MG63 (cell line): Measurements from ENCODE around the gene CLBA1. TPM values are rescaled to one million over a fixed set of nuclear protein-coding genes. Genes with fewer than 3 reads are reported as not detected.
A peak's percentile ranks its signal among the peaks of the same experiment; 100 is the strongest.
"Not testable (repeated sequence)": the region's sequence is repeated elsewhere in the genome, so short reads cannot be mapped to it uniquely, and the experiment has no call there.

ENCODE experiments used
- DNase-seq: peaks from one replicate; pipeline ENCODE4 v3.0.0-alpha.2; 2020
- H3K27me3 ChIP-seq: fragments of 250-450 bp; sonication (Bioruptor Pico); 2 replicates; pipeline ENCODE4 v1.5.1; 2020; ENCODE audit warnings: mild to moderate bottlenecking, moderate library complexity
- H3K36me3 ChIP-seq: fragments of 250-450 bp; sonication (Bioruptor Pico); 2 replicates; pipeline ENCODE4 v1.5.1; 2020; ENCODE audit warnings: mild to moderate bottlenecking, moderate library complexity
- H3K4me3 ChIP-seq: fragments of 250-450 bp; sonication (Bioruptor Pico); 2 replicates; pipeline ENCODE4 v1.5.1; 2020; ENCODE audit warnings: mild to moderate bottlenecking, moderate library complexity
- H3K9me3 ChIP-seq: fragments of 250-450 bp; sonication (Bioruptor Pico); 2 replicates; pipeline ENCODE4 v1.5.1; 2020; ENCODE audit warnings: mild to moderate bottlenecking, moderate library complexity
- total RNA-seq: library from RNA; depleted of rRNA; stranded (reverse); fragments of >200 nt; shearing (Covaris generic); gene quantifications from 2 replicates; pipeline ENCODE4 v1.2.3, GENCODE V29; 2014; ENCODE audit warnings: low replicate concordance; rRNA removed

The CLBA1 gene
- total RNA-seq, 1 experiment from 2014 or later, result 10.8 TPM

GRCh38 chr14:105032451-105032901, 46.9 kb downstream of the CLBA1 start:
- not testable (repeated sequence) for H3K4me3 ChIP-seq, H3K9me3 ChIP-seq, H3K36me3 ChIP-seq, H3K27me3 ChIP-seq, DNase-seq

DNA sequence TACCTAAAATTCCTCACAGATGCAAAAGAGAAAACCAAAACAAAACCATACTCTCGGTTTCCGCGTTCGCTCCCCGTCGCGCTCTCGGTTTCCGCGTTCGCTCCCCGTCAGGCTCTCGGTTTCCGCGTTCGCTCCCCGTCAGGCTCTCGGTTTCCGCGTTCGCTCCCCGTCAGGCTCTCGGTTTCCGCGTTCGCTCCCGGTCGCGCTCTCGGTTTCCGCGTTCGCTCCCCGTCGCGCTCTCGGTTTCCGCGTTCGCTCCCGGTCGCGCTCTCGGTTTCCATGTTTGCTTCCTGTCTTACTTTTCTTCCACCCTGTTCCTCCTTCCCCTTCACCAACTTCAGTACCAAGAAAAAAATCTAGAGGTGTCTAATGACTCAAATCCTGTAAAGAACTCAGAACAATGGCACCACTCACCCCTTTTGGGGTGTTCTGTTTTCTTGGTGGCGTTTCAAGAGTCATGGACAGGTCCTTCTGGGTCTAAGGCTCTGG, 47.9 kb downstream of the CLBA1 start:
- H3K27me3 ChIP-seq, DNase-seq, H3K9me3 ChIP-seq, H3K36me3 ChIP-seq: not testable (repeated sequence)
- peak overlapping the region; percentile 49 for H3K4me3 ChIP-seq

GRCh38 chr14:105034315-105035039, 48.9 kb downstream of the CLBA1 start:
- no peaks in the 10 kb centered on the region for H3K36me3 ChIP-seq
- H3K9me3 ChIP-seq, result no peaks in the 10 kb centered on the region
- H3K27me3 ChIP-seq, result no peaks in the 10 kb centered on the region
- no peak for DNase-seq
- no peak overlapping the region for H3K4me3 ChIP-seq

DNA sequence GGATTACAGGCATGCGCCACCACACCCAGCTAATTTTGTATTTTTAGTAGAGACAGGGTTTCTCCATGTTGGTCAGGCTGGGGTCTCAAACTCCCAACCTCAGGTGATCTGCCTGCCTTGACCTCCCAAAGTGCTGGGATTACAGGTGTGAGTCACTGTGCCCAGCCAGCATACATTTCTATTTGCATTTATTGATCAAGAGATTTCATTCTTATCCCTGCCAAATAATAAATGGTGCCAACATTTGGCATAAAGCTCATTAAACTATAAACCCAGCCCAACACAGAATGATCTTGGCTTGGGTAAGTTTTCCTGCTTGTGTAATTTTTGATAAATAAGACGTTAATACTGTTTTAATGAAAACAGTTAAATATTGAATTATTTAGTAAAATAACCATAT, 50.0 kb downstream of the CLBA1 start:
- H3K27me3 ChIP-seq, H3K4me3 ChIP-seq, DNase-seq, H3K36me3 ChIP-seq, H3K9me3 ChIP-seq: not testable (repeated sequence)

- no peaks in the 10 kb centered on the region for H3K36me3 ChIP-seq
- no peaks in the 10 kb centered on the region for H3K27me3 ChIP-seq
- DNase-seq, result no peak
- no peaks in the 10 kb centered on the region for H3K9me3 ChIP-seq
- no peak overlapping the region for H3K4me3 ChIP-seq
Observed at GRCh38 chr14:105039458-105040205, 54.0 kb downstream of the CLBA1 start.

- no peaks in the 10 kb centered on the region for H3K27me3 ChIP-seq
- peak; percentile 62 for DNase-seq
- no peaks in the 10 kb centered on the region for H3K9me3 ChIP-seq
- H3K4me3 ChIP-seq, result no peak overlapping the region
- no peaks in the 10 kb centered on the region for H3K36me3 ChIP-seq
Observed at GRCh38 chr14:105041841-105042765, 56.5 kb downstream of the CLBA1 start.

DNA sequence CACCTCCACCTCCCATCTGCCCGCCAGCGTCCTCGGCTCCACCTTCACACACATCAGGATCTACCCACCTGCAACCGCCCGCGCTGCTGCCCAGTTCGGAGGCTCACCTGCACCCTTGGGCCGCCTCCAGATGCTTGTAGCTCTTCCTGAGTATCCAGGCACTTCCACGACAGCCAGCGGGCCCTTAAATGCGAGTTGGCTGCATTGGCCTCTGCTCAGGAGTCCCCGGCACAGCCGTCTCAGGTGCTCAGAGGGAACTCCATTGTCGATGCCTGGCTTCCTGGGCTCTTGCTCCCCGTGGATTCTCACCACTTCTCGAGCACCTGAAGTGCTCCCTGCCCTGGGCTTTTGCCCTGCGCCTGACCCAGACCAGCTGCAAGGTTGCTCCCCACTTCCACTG, 57.2 kb downstream of the CLBA1 start:
- no peak for DNase-seq
- H3K4me3 ChIP-seq, result no peak overlapping the region
- no peaks in the 10 kb centered on the region for H3K27me3 ChIP-seq
- no peaks in the 10 kb centered on the region for H3K36me3 ChIP-seq
- no peaks in the 10 kb centered on the region for H3K9me3 ChIP-seq

DNA sequence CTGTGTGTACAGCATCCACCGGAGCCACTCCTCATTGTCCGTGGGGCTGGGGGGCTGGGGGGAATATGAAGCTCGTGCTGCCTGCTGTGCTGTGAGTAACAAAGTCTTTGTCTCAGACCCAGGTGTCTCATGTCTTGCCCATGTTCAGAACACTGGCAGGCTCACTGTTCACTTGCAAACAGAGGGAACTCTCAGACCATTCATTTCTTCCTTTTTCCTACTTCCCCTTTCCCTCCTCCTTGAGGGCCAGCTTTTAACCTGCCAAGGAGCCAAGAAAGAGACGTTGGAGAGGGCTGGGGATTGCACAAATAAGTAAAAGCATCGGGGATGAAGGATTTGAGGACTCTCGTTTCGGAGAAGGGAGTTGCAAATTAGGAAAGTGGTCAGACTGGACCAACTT, 58.1 kb downstream of the CLBA1 start:
- no peak for DNase-seq
- Histone ChIP-seq H3K9me3 (no peaks in the 10 kb centered on the region), H3K4me3 (no peak overlapping the region), H3K36me3 (no peaks in the 10 kb centered on the region), H3K27me3 (no peaks in the 10 kb centered on the region)

Other genes with a start within 250 kb of the CLBA1 start
- 166 and 169 TPM in 2 replicates for gene SIVA1, start 232.6 kb upstream of the CLBA1 start, total RNA-seq
- gene AKT1, start 190.0 kb upstream of the CLBA1 start, total RNA-seq, result 118 and 140 TPM in 2 replicates
- gene ZBTB42, start 184.7 kb upstream of the CLBA1 start, total RNA-seq, result 2.5 and 3.9 TPM in 2 replicates
- 7.5 and 13.6 TPM in 2 replicates for gene CEP170B, start 120.5 kb upstream of the CLBA1 start, total RNA-seq
- not detected in 2 replicates for gene PLD4, start 60.9 kb upstream of the CLBA1 start, total RNA-seq
- 26.9 and 31.3 TPM in 2 replicates for gene AHNAK2, start 7.4 kb upstream of the CLBA1 start, total RNA-seq
- gene CDCA4, start 35.3 kb downstream of the CLBA1 start, total RNA-seq, result 30.3 and 49.7 TPM in 2 replicates
- gene GPR132, start 79.6 kb downstream of the CLBA1 start, total RNA-seq, result not detected in 2 replicates
- gene JAG2, start 183.0 kb downstream of the CLBA1 start, total RNA-seq, result 3.1 and 12.4 TPM in 2 replicates
- gene NUDT14, start 195.5 kb downstream of the CLBA1 start, total RNA-seq, result 10.0 and 18.7 TPM in 2 replicates